GM12878 (cell line): ENCODE data around the gene MSI2. TPM values are rescaled to one million over a fixed set of nuclear protein-coding genes. Genes with fewer than 3 reads are reported as not detected.

Experiments used
- E2F8 ChIP-seq: fragments of 450-650 bp; IDR thresholded peaks from 2 replicates; pipeline ENCODE4 v1.6.1; 2018; ENCODE audit warnings: mild to moderate bottlenecking, low read depth, moderate library complexity; ENCODE audit not compliant: partially characterized antibody
- EP300 ChIP-seq, 2 experiments: fragments of 150-350 bp in 1 of 2; IDR thresholded peaks; 2 replicates each; pipeline ENCODE4 v1.6.1; 2011 to 2012; ENCODE audit warnings: low read depth in 2 of 2, low read length in 2 of 2, borderline replicate concordance in 1 of 2, improper control_type of control experiment in 1 of 2, inconsistent platforms in 1 of 2; ENCODE audit not compliant: control insufficient read depth in 1 of 2
- GATAD2B ChIP-seq: fragments of 450-650 bp; conservative IDR thresholded peaks from 2 replicates; pipeline ENCODE4 v1.6.1; 2017; ENCODE audit warnings: low read depth, mild to moderate bottlenecking, moderate library complexity
- KDM1A ChIP-seq: fragments of 200-600 bp; sonication (generic); IDR thresholded peaks from 2 replicates; pipeline ENCODE4 v1.6.1; 2016; ENCODE audit warnings: borderline replicate concordance
- NBN ChIP-seq: fragments of 450-650 bp; IDR thresholded peaks from 2 replicates; pipeline ENCODE4 v1.6.1; 2016
- NR2C1 ChIP-seq: fragments of 450-650 bp; IDR thresholded peaks from 2 replicates; pipeline ENCODE4 v1.6.1; 2017; ENCODE audit warnings: antibody characterized with exemption, mild to moderate bottlenecking, moderate library complexity
- REST ChIP-seq: IDR thresholded peaks from 2 replicates; pipeline ENCODE4 v1.6.1; 2012; ENCODE audit warnings: mild to moderate bottlenecking, low read depth, low read length
- SKIL ChIP-seq: fragments of 450-650 bp; IDR thresholded peaks from 2 replicates; pipeline ENCODE4 v1.6.1; 2017; ENCODE audit warnings: mild to moderate bottlenecking, low read depth, inconsistent platforms; ENCODE audit not compliant: poor library complexity, severe bottlenecking
- SMARCA5 ChIP-seq: fragments of 450-650 bp; IDR thresholded peaks from 2 replicates; pipeline ENCODE4 v1.6.1; 2017; ENCODE audit warnings: mild to moderate bottlenecking
- YBX1 ChIP-seq: fragments of 450-650 bp; IDR thresholded peaks from 2 replicates; pipeline ENCODE4 v1.6.1; 2016; ENCODE audit warnings: antibody characterized with exemption
- polyA plus RNA-seq, 11 experiments: library from polyadenylated mRNA; depleted of rRNA in 4 of 11; unstranded in 6 of 11; stranded (reverse) in 5 of 11; fragments of >200 nt; fragmentation: Nextera tagmentation in 4 of 11; fragmentation: Illumina TruSeq in 1 of 11; extraction: Ambion mirVana in 4 of 11; extraction: Trizol in 1 of 11; gene quantifications; 1 replicate in 1 of 11; 2 replicates in 10 of 11; pipeline versions ENCODE4 v1.2.1 to v1.2.3, GENCODE V29; 2011 to 2016; ENCODE audit warnings: inconsistent platforms in 2 of 11, missing spikeins in 2 of 11, low read depth in 1 of 11
- total RNA-seq, 4 experiments: library from RNA; depleted of rRNA in 3 of 4; stranded (reverse); fragments of >200 nt in 3 of 4; fragmentation: Illumina TruSeq in 1 of 4; extraction: Trizol in 1 of 4; gene quantifications; 2 replicates each; pipeline versions ENCODE4 v1.2.1 to v1.2.3, GENCODE V29; 2013 to 2021
- TF ChIP-seq, protein P1 (sequence below): fragments of 450-650 bp; IDR thresholded peaks from 2 replicates; pipeline ENCODE4 v1.6.1; 2017; ENCODE audit warnings: mild to moderate bottlenecking
- TF ChIP-seq, protein P2 (sequence below): IDR thresholded peaks from 2 replicates; pipeline ENCODE4 v1.6.1; 2011; ENCODE audit warnings: low read depth, low read length, improper control_type of control experiment, borderline replicate concordance

Gene MSI2
- total and polyA plus RNA-seq, 10 of the 15 experiments (the other 5 are each of a cell fraction or from before 2014, with no cell fraction given): 6.1 to 76.1 (median 42.0) TPM

DNA sequence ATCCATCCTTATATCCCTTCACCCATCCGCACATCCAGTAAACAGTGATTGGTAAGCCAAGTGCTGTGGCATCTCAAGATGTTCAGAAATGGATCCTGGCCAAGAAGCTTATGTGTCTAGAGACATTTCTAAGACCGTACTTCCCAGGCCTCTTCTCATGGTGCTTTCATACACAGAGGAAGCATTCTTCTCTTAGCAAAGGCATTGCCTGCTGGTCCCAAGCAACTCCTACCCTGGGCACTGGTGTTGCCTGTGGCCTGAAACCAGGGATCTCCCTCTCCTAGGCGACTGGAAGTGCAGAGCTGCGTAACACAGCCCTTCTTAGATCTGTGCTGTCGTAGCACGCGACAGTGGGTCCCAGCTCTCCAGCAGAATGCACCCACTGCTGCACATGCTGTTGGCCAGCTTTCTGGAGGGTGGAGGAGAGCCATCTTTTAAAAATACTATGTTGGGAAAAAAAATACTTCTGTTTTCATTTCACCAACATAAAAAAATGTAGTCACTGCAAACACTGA is 305.9 kb downstream of the MSI2 start (continued):
- TF ChIP-seq, protein P1, sequence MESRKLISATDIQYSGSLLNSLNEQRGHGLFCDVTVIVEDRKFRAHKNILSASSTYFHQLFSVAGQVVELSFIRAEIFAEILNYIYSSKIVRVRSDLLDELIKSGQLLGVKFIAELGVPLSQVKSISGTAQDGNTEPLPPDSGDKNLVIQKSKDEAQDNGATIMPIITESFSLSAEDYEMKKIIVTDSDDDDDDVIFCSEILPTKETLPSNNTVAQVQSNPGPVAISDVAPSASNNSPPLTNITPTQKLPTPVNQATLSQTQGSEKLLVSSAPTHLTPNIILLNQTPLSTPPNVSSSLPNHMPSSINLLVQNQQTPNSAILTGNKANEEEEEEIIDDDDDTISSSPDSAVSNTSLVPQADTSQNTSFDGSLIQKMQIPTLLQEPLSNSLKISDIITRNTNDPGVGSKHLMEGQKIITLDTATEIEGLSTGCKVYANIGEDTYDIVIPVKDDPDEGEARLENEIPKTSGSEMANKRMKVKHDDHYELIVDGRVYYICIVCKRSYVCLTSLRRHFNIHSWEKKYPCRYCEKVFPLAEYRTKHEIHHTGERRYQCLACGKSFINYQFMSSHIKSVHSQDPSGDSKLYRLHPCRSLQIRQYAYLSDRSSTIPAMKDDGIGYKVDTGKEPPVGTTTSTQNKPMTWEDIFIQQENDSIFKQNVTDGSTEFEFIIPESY: no peak
- TF ChIP-seq EP300 (IDR thresholded peaks at IDR 0.05; ENCODE audit: borderline replicate concordance in 1 of 2, control insufficient read depth in 1 of 2, low read depth in 2 of 2, low read length in 2 of 2) (no peak), KDM1A (no peak), GATAD2B (no peak), E2F8 (no peak), SMARCA5 (no peak), NR2C1 (no peak), REST (no peak), YBX1 (no peak), NBN (no peak), SKIL (no peak)
- TF ChIP-seq, protein P2, sequence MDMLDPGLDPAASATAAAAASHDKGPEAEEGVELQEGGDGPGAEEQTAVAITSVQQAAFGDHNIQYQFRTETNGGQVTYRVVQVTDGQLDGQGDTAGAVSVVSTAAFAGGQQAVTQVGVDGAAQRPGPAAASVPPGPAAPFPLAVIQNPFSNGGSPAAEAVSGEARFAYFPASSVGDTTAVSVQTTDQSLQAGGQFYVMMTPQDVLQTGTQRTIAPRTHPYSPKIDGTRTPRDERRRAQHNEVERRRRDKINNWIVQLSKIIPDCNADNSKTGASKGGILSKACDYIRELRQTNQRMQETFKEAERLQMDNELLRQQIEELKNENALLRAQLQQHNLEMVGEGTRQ: no peak
